ENCODE measurements around the gene TAB2.

- TF ChIP-seq, protein P1, sequence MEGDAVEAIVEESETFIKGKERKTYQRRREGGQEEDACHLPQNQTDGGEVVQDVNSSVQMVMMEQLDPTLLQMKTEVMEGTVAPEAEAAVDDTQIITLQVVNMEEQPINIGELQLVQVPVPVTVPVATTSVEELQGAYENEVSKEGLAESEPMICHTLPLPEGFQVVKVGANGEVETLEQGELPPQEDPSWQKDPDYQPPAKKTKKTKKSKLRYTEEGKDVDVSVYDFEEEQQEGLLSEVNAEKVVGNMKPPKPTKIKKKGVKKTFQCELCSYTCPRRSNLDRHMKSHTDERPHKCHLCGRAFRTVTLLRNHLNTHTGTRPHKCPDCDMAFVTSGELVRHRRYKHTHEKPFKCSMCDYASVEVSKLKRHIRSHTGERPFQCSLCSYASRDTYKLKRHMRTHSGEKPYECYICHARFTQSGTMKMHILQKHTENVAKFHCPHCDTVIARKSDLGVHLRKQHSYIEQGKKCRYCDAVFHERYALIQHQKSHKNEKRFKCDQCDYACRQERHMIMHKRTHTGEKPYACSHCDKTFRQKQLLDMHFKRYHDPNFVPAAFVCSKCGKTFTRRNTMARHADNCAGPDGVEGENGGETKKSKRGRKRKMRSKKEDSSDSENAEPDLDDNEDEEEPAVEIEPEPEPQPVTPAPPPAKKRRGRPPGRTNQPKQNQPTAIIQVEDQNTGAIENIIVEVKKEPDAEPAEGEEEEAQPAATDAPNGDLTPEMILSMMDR (IDR thresholded peaks at IDR 0.05), result no peak
- no peak for TF ChIP-seq POLR2AphosphoS5 (IDR thresholded peaks at IDR 0.05)
- no peak for TF ChIP-seq EP300 (IDR thresholded peaks at IDR 0.05)
- no peak for TF ChIP-seq POLR2A (IDR thresholded peaks at IDR 0.05)
Observed at GRCh38 chr6:149405823-149406765, 88.6 kb downstream of the TAB2 start.
